ENCODE results near the gene SMAD3. TPM values are rescaled to one million over a fixed set of nuclear protein-coding genes. Genes with fewer than 3 reads are reported as not detected.
"Not testable (repeated sequence)": the region's sequence is repeated elsewhere in the genome, so short reads cannot be mapped to it uniquely, and the experiment has no call there.

The SMAD3 gene
- total and polyA plus RNA-seq, 8 donors = 30.9 to 53.6 (median 50.4) TPM

DNA sequence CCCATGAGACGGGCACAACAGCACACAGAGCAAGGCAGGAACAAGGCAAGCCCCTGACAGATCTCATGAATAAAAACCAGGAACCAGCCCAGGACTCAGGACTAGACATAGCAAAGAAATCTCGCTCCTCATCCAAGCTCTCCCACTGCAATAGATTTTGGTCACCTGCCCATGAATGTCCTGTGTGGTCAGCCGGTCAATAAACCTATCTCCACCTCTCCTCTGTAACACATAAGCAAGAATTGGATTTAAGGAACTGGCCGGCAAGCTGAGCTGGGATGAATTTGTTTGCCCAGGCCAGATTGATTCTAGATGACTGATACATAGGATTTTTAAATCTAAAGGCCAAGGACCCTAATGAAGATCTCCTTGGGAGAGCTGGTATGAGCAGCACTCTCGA, 46.3 kb upstream of the SMAD3 start:
- peaks cover 7 to 37% of the 10 kb centered on the region in 2 donors for H3K4me1 ChIP-seq
- no peak overlapping the region for H3K4me3 ChIP-seq
- no peak for ATAC-seq
- intact Hi-C loops (cut with DNase I) = no loop called here
- H3K27me3 ChIP-seq = no peaks in the 10 kb centered on the region
- H3K9me3 ChIP-seq = no peaks in the 10 kb centered on the region
- no peak overlapping the region for H3K27ac ChIP-seq
- DNase-seq = no peak
- TF ChIP-seq, protein P1, sequence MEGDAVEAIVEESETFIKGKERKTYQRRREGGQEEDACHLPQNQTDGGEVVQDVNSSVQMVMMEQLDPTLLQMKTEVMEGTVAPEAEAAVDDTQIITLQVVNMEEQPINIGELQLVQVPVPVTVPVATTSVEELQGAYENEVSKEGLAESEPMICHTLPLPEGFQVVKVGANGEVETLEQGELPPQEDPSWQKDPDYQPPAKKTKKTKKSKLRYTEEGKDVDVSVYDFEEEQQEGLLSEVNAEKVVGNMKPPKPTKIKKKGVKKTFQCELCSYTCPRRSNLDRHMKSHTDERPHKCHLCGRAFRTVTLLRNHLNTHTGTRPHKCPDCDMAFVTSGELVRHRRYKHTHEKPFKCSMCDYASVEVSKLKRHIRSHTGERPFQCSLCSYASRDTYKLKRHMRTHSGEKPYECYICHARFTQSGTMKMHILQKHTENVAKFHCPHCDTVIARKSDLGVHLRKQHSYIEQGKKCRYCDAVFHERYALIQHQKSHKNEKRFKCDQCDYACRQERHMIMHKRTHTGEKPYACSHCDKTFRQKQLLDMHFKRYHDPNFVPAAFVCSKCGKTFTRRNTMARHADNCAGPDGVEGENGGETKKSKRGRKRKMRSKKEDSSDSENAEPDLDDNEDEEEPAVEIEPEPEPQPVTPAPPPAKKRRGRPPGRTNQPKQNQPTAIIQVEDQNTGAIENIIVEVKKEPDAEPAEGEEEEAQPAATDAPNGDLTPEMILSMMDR (IDR thresholded peaks at IDR 0.05) = no peak
- no peaks in the 10 kb centered on the region for H3K36me3 ChIP-seq

DNA sequence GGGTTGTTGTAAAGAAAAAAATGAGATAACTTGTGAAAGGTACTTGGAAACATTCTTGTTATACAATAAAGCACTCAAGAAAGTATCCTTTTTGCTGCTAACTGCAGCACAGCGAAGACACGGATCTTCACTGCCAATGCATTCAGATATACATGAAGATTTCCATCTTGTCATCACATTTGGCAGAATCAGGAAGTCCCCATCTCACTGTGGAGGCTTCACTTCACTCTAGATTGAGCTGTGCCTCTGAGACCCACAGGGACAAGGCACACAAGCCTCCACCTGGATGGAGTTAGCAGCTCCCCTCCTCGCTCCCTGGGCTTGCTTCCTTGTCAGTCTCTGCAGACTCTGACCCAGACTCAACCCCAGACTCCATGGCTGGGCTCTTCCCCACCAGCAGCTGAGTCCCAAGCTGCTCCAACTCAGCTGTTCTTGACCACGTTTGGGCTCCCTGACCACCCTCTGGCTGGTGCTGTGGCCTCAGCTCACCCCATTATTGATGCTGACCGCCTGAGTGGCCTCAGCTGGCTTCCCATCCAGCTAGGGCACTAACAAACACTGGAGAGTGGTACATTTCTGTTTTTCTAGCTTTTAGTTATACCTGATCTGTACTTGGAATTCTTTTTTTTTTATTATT, 45.4 kb upstream of the SMAD3 start:
- intact Hi-C loops (cut with DNase I) = no loop called here
- Histone ChIP-seq H3K27me3 (no peaks in the 10 kb centered on the region), H3K4me3 (no peak overlapping the region), H3K9me3 (no peaks in the 10 kb centered on the region), H3K27ac (no peak overlapping the region), H3K36me3 (no peaks in the 10 kb centered on the region), H3K4me1 (peaks cover 15 to 45% of the 10 kb centered on the region in 2 donors)
- ATAC-seq = no peak
- DNase-seq = no peak
- TF ChIP-seq, protein P1 (IDR thresholded peaks at IDR 0.05) = no peak

DNA sequence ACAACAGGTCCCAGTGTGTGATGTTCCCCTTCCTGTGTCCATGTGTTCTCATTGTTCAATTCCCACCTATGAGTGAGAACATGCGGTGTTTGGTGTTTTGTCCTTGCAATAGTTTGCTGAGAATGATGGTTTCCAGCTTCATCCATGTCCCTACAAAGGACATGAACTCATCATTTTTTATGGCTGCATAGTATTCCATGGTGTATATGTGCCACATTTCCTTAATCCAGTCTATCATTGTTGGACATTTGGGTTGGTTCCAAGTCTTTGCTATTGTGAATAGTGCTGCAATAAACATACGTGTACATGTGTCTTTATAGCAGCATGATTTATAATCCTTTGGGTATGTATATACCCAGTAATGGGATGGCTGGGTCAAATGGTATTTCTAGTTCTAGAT, 44.7 kb upstream of the SMAD3 start:
- H3K27me3 ChIP-seq; H3K27ac ChIP-seq; H3K36me3 ChIP-seq; DNase-seq; intact Hi-C loops (cut with DNase I); ATAC-seq; H3K4me3 ChIP-seq; H3K9me3 ChIP-seq: not testable (repeated sequence)
- H3K4me1 ChIP-seq = peaks cover 21 to 51% of the 10 kb centered on the region in 2 donors

DNA sequence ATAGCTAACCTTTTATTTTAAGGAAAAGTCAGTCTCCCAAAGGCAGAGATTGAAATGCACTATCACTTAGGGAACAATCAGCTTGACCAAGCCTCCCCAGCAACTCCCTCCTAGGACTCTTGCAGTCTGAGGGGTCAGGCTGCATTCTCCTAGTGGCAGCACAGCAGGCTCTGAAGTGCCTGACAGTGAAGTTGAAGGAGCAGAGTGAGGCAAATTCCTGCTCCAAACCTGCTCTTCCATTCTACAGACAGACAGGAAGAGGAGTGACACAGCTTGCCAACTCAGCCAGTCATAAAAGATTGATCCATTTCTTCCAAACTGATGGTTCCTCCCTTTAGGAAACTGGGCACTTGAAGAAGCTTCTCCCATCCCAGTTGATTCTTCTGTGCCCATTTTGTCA, 43.9 kb upstream of the SMAD3 start:
- Histone ChIP-seq H3K4me3 (no peak overlapping the region), H3K27me3 (no peaks in the 10 kb centered on the region), H3K27ac (no peak overlapping the region), H3K9me3 (no peaks in the 10 kb centered on the region), H3K4me1 (peaks cover 27 to 58% of the 10 kb centered on the region in 2 donors), H3K36me3 (no peaks in the 10 kb centered on the region)
- DNase-seq (no peak), ATAC-seq (no peak)
- TF ChIP-seq, protein P1 (IDR thresholded peaks at IDR 0.05) = no peak
- intact Hi-C loops (cut with DNase I) = no loop called here

DNA sequence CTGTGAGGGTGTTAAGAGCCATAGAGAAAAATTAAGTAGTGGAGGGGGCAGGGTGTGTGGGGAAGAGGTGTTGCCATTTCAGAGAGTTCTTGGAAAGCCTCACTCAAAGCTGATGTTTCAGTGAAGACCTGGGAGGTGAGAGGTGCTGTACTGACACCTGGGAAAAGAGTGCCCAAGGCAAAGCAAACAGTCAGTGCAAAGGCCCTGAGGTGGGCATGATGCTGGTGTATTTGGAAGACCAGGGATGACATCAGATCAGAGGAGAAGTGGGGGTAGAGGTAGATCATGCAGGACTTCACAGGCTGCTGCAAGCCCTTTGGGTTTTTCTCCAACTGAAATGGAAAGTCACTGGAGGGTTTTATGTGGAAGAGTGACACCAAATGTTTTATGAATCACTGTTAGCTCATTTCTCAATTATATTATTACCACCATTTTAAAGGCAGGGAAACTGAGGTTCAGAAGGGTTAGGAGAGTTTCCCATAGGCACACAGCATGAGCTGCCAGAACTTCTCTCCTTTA, 42.8 kb upstream of the SMAD3 start:
- intact Hi-C loops (cut with DNase I) = no loop called here
- Histone ChIP-seq H3K27ac (no peak overlapping the region), H3K4me3 (no peak overlapping the region), H3K27me3 (no peaks in the 10 kb centered on the region), H3K4me1 (peaks cover 27 to 58% of the 10 kb centered on the region in 2 donors), H3K36me3 (no peaks in the 10 kb centered on the region), H3K9me3 (no peaks in the 10 kb centered on the region)
- no peak for ATAC-seq
- DNase-seq = no peak
- TF ChIP-seq, protein P1 (IDR thresholded peaks at IDR 0.05) = no peak

Measured in left lung (tissue), 10 donors.